BLaER1 (cell line): ENCODE data around the gene SMG6.
A peak's percentile ranks its signal among the peaks of the same experiment; 100 is the strongest.
"Not testable (repeated sequence)": the region's sequence is repeated elsewhere in the genome, so short reads cannot be mapped to it uniquely, and the experiment has no call there.

ENCODE experiments used
- H3K27ac ChIP-seq: shearing (Covaris generic); formaldehyde crosslinking; 2 replicates; pipeline ENCODE4 v1.8.1; 2022
- H3K27me3 ChIP-seq: shearing (Covaris generic); formaldehyde crosslinking; 2 replicates; pipeline ENCODE4 v1.8.1; 2022
- H3K36me3 ChIP-seq: shearing (Covaris generic); formaldehyde crosslinking; 2 replicates; pipeline ENCODE4 v1.8.1; 2022
- H3K4me1 ChIP-seq: shearing (Covaris generic); formaldehyde crosslinking; 2 replicates; pipeline ENCODE4 v1.8.1; 2022
- H3K4me2 ChIP-seq: shearing (Covaris generic); formaldehyde crosslinking; 2 replicates; pipeline ENCODE4 v1.8.1; 2022
- H3K4me3 ChIP-seq: shearing (Covaris generic); formaldehyde crosslinking; 2 replicates; pipeline ENCODE4 v1.8.1; 2022
- H3K9ac ChIP-seq: shearing (Covaris generic); formaldehyde crosslinking; 2 replicates; pipeline ENCODE4 v1.8.1; 2022
- H3K9me3 ChIP-seq: shearing (Covaris generic); formaldehyde crosslinking; 2 replicates; pipeline ENCODE4 v1.8.1; 2022
- H4K20me1 ChIP-seq: shearing (Covaris generic); formaldehyde crosslinking; 2 replicates; pipeline ENCODE4 v1.8.1; 2022
- Cebpa-rat ChIP-seq: shearing (Covaris generic); IDR thresholded peaks from 2 replicates; pipeline ENCODE4 v1.8.1; 2022

SMG6 gene

DNA sequence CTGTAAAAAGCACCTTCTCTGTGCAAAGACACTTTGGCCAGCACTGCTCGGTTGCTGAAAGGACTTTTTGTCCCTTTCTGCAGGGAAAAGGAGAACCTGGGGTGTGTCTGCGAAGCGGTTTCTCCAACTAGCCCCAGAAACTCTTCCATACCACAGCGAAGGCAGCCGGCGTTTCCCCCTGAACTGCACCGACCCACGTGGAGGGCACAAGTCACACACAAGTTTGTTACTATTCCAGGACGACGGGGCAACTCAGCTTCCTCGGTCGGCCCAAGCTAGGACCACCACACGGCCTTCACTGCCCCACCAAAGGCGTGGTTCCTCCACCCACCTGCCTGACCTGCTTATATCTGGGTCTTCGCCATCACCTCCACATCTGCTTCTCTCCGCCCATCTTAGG is 280.3 kb downstream of the SMG6 start:
- peaks cover 78% of the 10 kb centered on the region for H3K4me1 ChIP-seq
- peak overlapping the region; percentile 76 for H3K27ac ChIP-seq
- peaks cover 25% of the 10 kb centered on the region; the same call in 1 of the 2 replicates for H3K27me3 ChIP-seq
- peak overlapping the region; percentile 100 for H3K4me2 ChIP-seq
- peak overlapping the region; percentile 79 for H3K4me3 ChIP-seq
- H4K20me1 ChIP-seq, result peaks cover 31% of the 10 kb centered on the region
- no peak for TF ChIP-seq Cebpa-rat
- H3K9me3 ChIP-seq, result no peaks in the 10 kb centered on the region
- H3K9ac ChIP-seq, result peak overlapping the region; percentile 67
- H3K36me3 ChIP-seq, result no peaks in the 10 kb centered on the region

DNA sequence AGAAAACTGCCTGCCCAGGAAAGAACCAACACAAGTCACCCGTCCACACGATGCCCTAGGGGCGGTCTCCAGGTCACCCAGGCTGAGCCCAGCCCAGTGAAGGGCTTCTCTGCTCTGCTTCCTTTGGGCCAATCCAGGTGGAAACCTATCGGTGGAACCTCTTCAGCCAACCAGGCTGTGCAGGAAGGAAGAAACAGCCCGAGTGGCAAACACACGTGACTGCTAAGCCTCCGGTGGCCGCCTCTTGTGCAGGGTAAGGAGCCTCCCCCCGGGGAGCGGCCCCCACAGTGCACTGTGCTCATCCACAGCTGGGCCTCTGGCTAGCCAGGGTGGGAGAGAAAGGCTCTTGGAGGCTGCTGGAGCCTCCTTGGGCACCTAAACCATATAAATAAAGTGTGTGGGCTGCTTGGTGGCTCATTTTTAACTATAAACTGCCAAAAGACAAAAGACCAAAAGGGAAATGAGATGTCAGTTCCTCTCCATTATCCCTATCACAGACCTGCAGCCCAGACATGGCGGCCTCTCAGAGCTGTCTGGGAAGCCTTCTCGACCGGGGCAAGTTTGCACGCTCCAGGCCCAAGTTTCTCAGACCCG is 280.8 kb downstream of the SMG6 start:
- H3K4me2 ChIP-seq, result peak overlapping the region; percentile 100
- H3K27ac ChIP-seq, result peak overlapping the region; percentile 76
- peak overlapping the region; percentile 67 for H3K9ac ChIP-seq
- H3K4me3 ChIP-seq, result peak overlapping the region; percentile 79
- no peak for TF ChIP-seq Cebpa-rat
- no peaks in the 10 kb centered on the region for H3K36me3 ChIP-seq
- H3K4me1 ChIP-seq, result peaks cover 78% of the 10 kb centered on the region
- H3K27me3 ChIP-seq, result peaks cover 23% of the 10 kb centered on the region; the same call in 1 of the 2 replicates
- H3K9me3 ChIP-seq, result no peaks in the 10 kb centered on the region
- peaks cover 36% of the 10 kb centered on the region for H4K20me1 ChIP-seq

DNA sequence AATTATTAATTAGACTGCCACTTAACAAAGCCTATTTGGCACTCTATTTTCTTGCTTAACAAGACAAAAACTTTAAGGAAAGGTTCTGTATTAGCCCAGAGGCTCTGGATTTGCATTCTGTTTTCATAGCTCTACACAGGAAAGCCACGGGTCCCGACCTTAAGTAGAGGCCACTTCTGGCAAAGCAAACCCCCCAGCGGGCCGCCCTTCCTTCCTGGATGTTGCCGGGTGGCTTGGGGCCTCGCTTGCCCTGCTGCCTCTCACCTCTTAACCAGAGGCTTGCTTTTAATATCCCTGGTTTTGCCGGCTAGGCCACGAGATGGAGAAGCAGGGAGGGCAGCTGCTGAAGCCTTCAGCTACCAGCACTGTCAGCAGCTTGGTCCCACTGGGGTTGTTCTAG is 282.9 kb downstream of the SMG6 start:
- H3K4me3 ChIP-seq, result peak overlapping the region; percentile 33
- H3K9me3 ChIP-seq, result no peaks in the 10 kb centered on the region
- peak overlapping the region; percentile 100 for H3K4me2 ChIP-seq
- peak overlapping the region; percentile 57 for H3K9ac ChIP-seq
- H3K36me3 ChIP-seq, result no peaks in the 10 kb centered on the region
- H3K27me3 ChIP-seq, result peaks cover 14% of the 10 kb centered on the region; the same call in 1 of the 2 replicates
- TF ChIP-seq Cebpa-rat, result no peak
- peaks cover 50% of the 10 kb centered on the region for H4K20me1 ChIP-seq
- H3K4me1 ChIP-seq, result peaks cover 87% of the 10 kb centered on the region
- peak overlapping the region; percentile 52 for H3K27ac ChIP-seq

DNA sequence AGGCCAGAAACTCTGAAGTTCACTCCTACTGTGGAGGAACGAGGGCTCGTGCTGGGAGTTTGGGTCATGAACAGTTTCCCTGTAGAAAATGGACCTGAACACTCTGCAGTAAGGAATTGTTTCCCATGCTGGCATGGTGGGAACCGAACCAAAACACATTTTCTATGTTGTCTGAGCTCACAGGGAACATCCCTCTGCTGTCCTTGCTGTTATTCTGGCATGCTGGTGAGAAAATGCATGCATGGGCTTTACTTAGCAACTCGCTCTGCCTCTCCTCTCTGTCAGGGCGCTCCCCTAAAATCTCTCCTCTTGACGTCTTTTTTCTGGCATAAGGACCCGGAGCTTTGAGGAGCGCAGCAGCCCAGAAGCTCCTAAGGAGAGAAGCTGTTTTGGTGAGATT is 283.9 kb downstream of the SMG6 start:
- peak overlapping the region; percentile 100 for H3K4me2 ChIP-seq
- H3K36me3 ChIP-seq, result no peaks in the 10 kb centered on the region
- H3K9me3 ChIP-seq, result no peaks in the 10 kb centered on the region
- no peak overlapping the region; the same call in 1 of the 2 replicates for H3K4me3 ChIP-seq
- peaks cover 94% of the 10 kb centered on the region for H3K4me1 ChIP-seq
- peaks cover 8% of the 10 kb centered on the region; the same call in 1 of the 2 replicates for H3K27me3 ChIP-seq
- H4K20me1 ChIP-seq, result peaks cover 50% of the 10 kb centered on the region
- no peak for TF ChIP-seq Cebpa-rat
- H3K9ac ChIP-seq, result peak overlapping the region; percentile 72; the same call in 1 of the 2 replicates
- peak overlapping the region; percentile 89 for H3K27ac ChIP-seq

DNA sequence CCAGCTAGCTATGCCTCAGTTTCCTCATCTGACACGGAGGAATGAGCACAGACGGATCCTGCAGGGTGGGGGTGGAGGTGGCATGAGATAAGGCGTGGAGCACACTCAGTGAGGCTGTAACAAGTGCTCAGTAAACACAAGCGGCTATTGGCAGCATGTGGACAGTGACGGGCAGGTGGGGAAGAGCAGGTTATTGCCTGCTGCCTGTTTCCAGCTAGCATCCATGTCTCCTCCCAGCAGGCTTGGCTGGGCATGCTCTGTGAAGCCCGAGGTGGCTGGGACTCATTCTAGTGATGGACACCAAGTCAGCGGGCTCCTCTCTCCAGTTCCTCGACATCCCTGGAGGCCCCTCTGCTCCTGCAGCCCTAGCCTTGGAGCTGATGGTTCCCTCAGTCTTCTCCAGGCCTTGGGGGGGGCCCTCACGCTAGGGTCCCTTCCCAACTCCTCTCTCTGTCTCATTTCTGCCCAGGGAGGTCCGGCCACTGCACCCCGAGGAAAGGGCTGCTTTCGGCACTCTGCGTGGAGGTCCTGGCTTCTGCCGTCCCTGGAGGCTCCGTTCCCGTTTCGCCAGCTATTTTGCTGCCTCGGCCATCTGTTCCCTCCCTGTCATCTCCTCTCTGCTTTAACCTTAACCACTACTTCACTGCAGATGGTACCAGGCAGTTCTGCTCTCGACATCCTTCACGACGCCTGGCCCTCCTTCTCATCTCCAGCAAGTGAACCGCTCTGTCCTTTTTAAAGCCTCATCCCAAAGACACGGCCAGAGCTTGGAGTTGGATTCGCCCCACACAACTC is 284.7 kb downstream of the SMG6 start:
- no peaks in the 10 kb centered on the region for H3K27me3 ChIP-seq
- H3K36me3 ChIP-seq, result 0 out of 2 replicates have a peak, but pooled peaks cover 4% of the 10 kb centered on the region
- H3K9me3 ChIP-seq, result no peaks in the 10 kb centered on the region
- peak overlapping the region; percentile 72; the same call in 1 of the 2 replicates for H3K9ac ChIP-seq
- H3K4me3 ChIP-seq, result peak overlapping the region; percentile 56
- peak overlapping the region; percentile 89 for H3K27ac ChIP-seq
- no peak for TF ChIP-seq Cebpa-rat
- H4K20me1 ChIP-seq, result peaks cover 50% of the 10 kb centered on the region
- H3K4me1 ChIP-seq, result peaks cover 98% of the 10 kb centered on the region
- peak overlapping the region; percentile 100 for H3K4me2 ChIP-seq

- no peak for TF ChIP-seq Cebpa-rat
- H3K9ac ChIP-seq, result peak overlapping the region; percentile 72
- peak overlapping the region; percentile 56 for H3K4me3 ChIP-seq
- peak overlapping the region; percentile 89 for H3K27ac ChIP-seq
- H3K9me3 ChIP-seq, result no peaks in the 10 kb centered on the region
- peaks cover 99% of the 10 kb centered on the region for H3K4me1 ChIP-seq
- peak overlapping the region; percentile 100 for H3K4me2 ChIP-seq
- H3K36me3 ChIP-seq, result 0 out of 2 replicates have a peak, but pooled peaks cover 5% of the 10 kb centered on the region
- no peaks in the 10 kb centered on the region for H3K27me3 ChIP-seq
- peaks cover 50% of the 10 kb centered on the region for H4K20me1 ChIP-seq
Observed at GRCh38 chr17:2017274-2017941, 286.2 kb downstream of the SMG6 start.

- peak overlapping the region; percentile 72; the same call in 1 of the 2 replicates for H3K9ac ChIP-seq
- peak overlapping the region; percentile 89 for H3K27ac ChIP-seq
- peak overlapping the region; percentile 100 for H3K4me2 ChIP-seq
- H3K9me3 ChIP-seq, result no peaks in the 10 kb centered on the region
- H3K4me1 ChIP-seq, result peaks cover 99% of the 10 kb centered on the region
- no peaks in the 10 kb centered on the region for H3K27me3 ChIP-seq
- no peak for TF ChIP-seq Cebpa-rat
- H4K20me1 ChIP-seq, result peaks cover 50% of the 10 kb centered on the region
- no peak overlapping the region for H3K4me3 ChIP-seq
- 0 out of 2 replicates have a peak, but pooled peaks cover 5% of the 10 kb centered on the region for H3K36me3 ChIP-seq
Observed at GRCh38 chr17:2016494-2016893, 287.1 kb downstream of the SMG6 start.

DNA sequence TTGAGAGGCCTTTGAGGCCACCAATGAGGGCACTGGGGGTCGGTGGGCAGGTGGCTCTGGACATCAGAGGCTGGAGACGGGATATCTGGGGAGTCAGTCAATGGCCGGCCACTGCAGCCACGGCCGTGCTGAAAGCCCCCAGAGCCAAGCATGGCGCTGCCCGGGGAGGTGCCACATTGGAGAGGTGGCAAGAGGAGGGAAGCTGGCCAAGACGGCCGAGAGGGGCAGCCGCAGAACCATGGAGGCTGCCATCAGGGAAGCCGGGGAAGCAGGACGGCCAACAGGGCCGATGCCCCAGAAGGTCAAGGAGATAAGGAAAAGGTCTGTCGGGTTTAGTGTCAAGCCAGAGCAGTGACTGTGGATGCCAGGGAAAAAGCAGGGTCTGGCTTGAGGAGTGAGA is 288.3 kb downstream of the SMG6 start:
- H4K20me1 ChIP-seq, result peaks cover 39% of the 10 kb centered on the region
- H3K36me3 ChIP-seq, result 0 out of 2 replicates have a peak, but pooled peaks cover 5% of the 10 kb centered on the region
- peak overlapping the region; percentile 45; the same call in 1 of the 2 replicates for H3K27ac ChIP-seq
- H3K9me3 ChIP-seq, result no peaks in the 10 kb centered on the region
- no peaks in the 10 kb centered on the region for H3K27me3 ChIP-seq
- TF ChIP-seq Cebpa-rat, result no peak
- no peak overlapping the region for H3K4me3 ChIP-seq
- peaks cover 99% of the 10 kb centered on the region for H3K4me1 ChIP-seq
- peak overlapping the region; percentile 15; the same call in 1 of the 2 replicates for H3K4me2 ChIP-seq
- H3K9ac ChIP-seq, result no peak overlapping the region

DNA sequence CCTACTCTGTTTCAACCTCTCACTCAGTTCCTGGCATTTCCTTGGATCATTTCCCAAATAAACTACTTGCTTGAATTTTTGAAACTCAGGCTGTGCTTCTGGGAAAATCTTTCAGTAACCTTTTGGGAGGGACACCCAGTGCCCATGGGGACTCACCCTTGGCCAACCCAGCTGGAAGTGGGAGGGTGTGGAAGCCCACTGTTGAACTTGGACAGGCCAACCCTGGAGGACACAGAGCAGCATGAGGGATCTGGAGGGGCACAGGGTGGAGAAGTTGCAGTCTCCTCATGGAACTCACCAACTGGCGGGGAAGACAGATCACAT is 289.6 kb downstream of the SMG6 start:
- no peaks in the 10 kb centered on the region for H3K9me3 ChIP-seq
- H3K36me3 ChIP-seq, result 0 out of 2 replicates have a peak, but pooled peaks cover 5% of the 10 kb centered on the region
- H3K4me1 ChIP-seq, result peaks cover 88% of the 10 kb centered on the region
- H3K9ac ChIP-seq, result no peak overlapping the region
- no peak overlapping the region; the same call in 1 of the 2 replicates for H3K27ac ChIP-seq
- no peak overlapping the region for H3K4me3 ChIP-seq
- H3K4me2 ChIP-seq, result peak overlapping the region; percentile 28; the same call in 1 of the 2 replicates
- H4K20me1 ChIP-seq, result peaks cover 26% of the 10 kb centered on the region
- no peak for TF ChIP-seq Cebpa-rat
- no peaks in the 10 kb centered on the region for H3K27me3 ChIP-seq

GRCh38 chr17:2013220-2013993 is 290.2 kb downstream of the SMG6 start:
- peaks cover 86% of the 10 kb centered on the region for H3K4me1 ChIP-seq
- H3K9me3 ChIP-seq, H3K36me3 ChIP-seq, H3K9ac ChIP-seq, H3K4me3 ChIP-seq, H3K27me3 ChIP-seq: not testable (repeated sequence)
- H3K4me2 ChIP-seq, result peak overlapping the region; percentile 66
- H4K20me1 ChIP-seq, result peaks cover 20% of the 10 kb centered on the region
- H3K27ac ChIP-seq, result peak overlapping the region; percentile 76
